Uterus (tissue), 4 donors: ENCODE results near the gene OR6Y1. TPM values are rescaled to one million over a fixed set of nuclear protein-coding genes. Genes with fewer than 3 reads are reported as not detected.
A peak's percentile ranks its signal among the peaks of the same experiment; 100 is the strongest.

Experiments
- DNase-seq, 2 donors: peaks; one replicate each; pipeline ENCODE4 v3.0.0-alpha.2; 2019 to 2020
- H3K27ac ChIP-seq, 2 donors: fragments of 200-600 bp; sonication (generic); 1 replicate in 1 of 2; 2 replicates in 1 of 2; pipeline ENCODE4 v1.5.1; 2016 to 2018
- H3K27me3 ChIP-seq, 2 donors: fragments of 200-600 bp; sonication (generic); one replicate each; pipeline ENCODE4 v1.5.1; 2018 to 2019; ENCODE audit warnings: control low read depth in 1 of 2
- H3K36me3 ChIP-seq, 2 donors: fragments of 200-600 bp; sonication (generic); one replicate each; pipeline ENCODE4 v1.5.1; 2019; ENCODE audit warnings: control low read depth in 1 of 2
- H3K4me1 ChIP-seq, 2 donors: fragments of 200-600 bp; sonication (generic); one replicate each; pipeline ENCODE4 v1.5.1; 2018 to 2019; ENCODE audit warnings: control low read depth in 1 of 2
- H3K4me3 ChIP-seq, 2 donors: fragments of 200-600 bp; sonication (generic); 1 replicate in 1 of 2; 2 replicates in 1 of 2; pipeline ENCODE4 v1.5.1; 2018 to 2019; ENCODE audit warnings: mild to moderate bottlenecking in 1 of 2
- H3K9me3 ChIP-seq, 2 donors: fragments of 200-600 bp; sonication (generic); one replicate each; pipeline ENCODE4 v1.5.1; 2019; ENCODE audit warnings: control low read depth in 1 of 2
- CTCF ChIP-seq, 4 experiments: fragments of 200-600 bp in 2 of 4; fragments of 450-650 bp in 2 of 4; sonication (generic) in 2 of 4; IDR thresholded peaks; one replicate each; pipeline ENCODE4 v1.5.1; 2016 to 2019; ENCODE audit warnings: antibody characterized with exemption in 4 of 4, mild to moderate bottlenecking in 2 of 4, moderate library complexity in 1 of 4
- POLR2A ChIP-seq, 2 donors: fragments of 450-650 bp; IDR thresholded peaks; one replicate each; pipeline ENCODE4 v1.6.1; 2016; ENCODE audit warnings: antibody characterized with exemption in 2 of 2, mild to moderate bottlenecking in 1 of 2, moderate library complexity in 1 of 2
- intact Hi-C: fragments of 100-400 bp; cut with DNase I; formaldehyde crosslinking; loops from one replicate; pipeline ENCODE4 v1.15.1; 2023; ENCODE audit warnings: low total_unique reads
- total RNA-seq, 4 donors: library from RNA; depleted of rRNA in 3 of 4; stranded (reverse); fragments of >200 nt in 3 of 4; gene quantifications; one replicate each; pipeline versions ENCODE4 v1.1.0 to v1.2.4, GENCODE V29; 2014 to 2023
- donor health status: DM: yes; HTN: yes; CAD: no.

The OR6Y1 gene
- total RNA-seq, 4 donors from 2014 or later, result 0.07 TPM; not detected in 3

GRCh38 chr1:158509471-158510156 is 44.6 kb downstream of the OR6Y1 start:
- H3K4me1 ChIP-seq, result no peaks in the 10 kb centered on the region
- TF ChIP-seq CTCF (IDR thresholded peaks at IDR 0.05), result no peak
- TF ChIP-seq POLR2A (IDR thresholded peaks at IDR 0.05), result no peak
- H3K4me3 ChIP-seq, result no peak overlapping the region
- DNase-seq, result peak in 1 of 2 donors; percentile 27
- no peaks in the 10 kb centered on the region for H3K9me3 ChIP-seq
- no peaks in the 10 kb centered on the region for H3K36me3 ChIP-seq
- intact Hi-C loops, result no loop called here
- no peak overlapping the region for H3K27ac ChIP-seq
- H3K27me3 ChIP-seq, result no peaks in the 10 kb centered on the region

GRCh38 chr1:158507511-158507910 is 46.7 kb downstream of the OR6Y1 start:
- H3K27ac ChIP-seq, result no peak overlapping the region
- intact Hi-C loops, result no loop called here
- H3K9me3 ChIP-seq, result no peaks in the 10 kb centered on the region
- H3K36me3 ChIP-seq, result no peaks in the 10 kb centered on the region
- H3K4me1 ChIP-seq, result no peaks in the 10 kb centered on the region
- TF ChIP-seq CTCF (IDR thresholded peaks at IDR 0.05), result no peak
- no peak for TF ChIP-seq POLR2A (IDR thresholded peaks at IDR 0.05)
- no peak for DNase-seq
- no peak overlapping the region for H3K4me3 ChIP-seq
- no peaks in the 10 kb centered on the region for H3K27me3 ChIP-seq

DNA sequence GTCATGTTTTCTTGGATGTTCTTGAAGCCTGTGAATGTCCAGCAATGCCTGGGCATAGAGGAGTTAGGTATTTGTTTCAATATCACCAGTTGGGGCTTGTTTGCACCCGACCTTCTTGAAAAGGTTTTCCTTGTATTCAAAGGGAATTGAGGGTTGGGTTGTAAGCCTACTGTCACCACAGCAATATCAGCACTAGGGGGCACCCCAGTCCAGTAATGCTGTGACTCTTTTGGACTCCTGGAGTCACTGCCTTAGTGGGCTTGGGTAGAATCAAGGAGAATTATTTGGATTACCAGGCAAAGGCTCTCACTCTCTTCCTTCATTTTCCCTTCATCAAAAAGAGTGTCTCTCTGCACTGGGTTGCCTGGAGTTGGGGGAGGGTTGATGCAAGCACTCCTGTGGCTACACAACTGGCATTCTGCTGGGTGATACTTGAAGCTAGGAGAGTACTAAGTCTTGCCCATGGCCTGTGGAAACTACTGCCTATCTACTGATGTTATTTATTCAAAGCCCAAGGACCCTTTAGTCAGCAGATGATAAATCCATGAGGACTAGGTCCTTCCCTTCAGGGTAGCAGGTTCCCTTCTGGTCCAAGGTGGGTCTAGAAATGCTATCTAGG is 47.7 kb downstream of the OR6Y1 start:
- no peaks in the 10 kb centered on the region for H3K9me3 ChIP-seq
- H3K27ac ChIP-seq, result no peak overlapping the region
- no peak overlapping the region for H3K4me3 ChIP-seq
- H3K36me3 ChIP-seq, result no peaks in the 10 kb centered on the region
- no peaks in the 10 kb centered on the region for H3K4me1 ChIP-seq
- DNase-seq, result no peak
- H3K27me3 ChIP-seq, result no peaks in the 10 kb centered on the region
- TF ChIP-seq POLR2A (IDR thresholded peaks at IDR 0.05) (no peak), CTCF (IDR thresholded peaks at IDR 0.05) (no peak)
- intact Hi-C loops, result no loop called here

DNA sequence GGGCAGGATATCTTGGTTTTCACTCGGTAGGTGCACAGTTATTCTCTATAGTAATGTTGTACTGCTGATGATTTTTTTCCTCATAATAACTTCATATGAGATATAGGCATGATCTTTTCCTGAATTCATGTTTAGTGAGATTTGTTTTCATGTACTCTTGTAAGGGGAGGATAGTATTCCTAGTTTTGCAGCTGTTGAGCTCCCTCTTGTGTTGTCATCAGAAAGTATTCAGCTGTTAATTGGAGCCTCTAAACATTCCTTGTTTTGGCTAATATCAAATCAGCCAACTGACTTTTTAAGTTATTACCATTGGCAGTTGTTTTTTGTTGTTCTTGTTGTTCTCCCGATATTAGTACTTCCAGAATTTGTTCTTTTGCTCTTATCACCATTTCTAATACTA is 57.8 kb downstream of the OR6Y1 start:
- Histone ChIP-seq H3K27ac (no peak overlapping the region), H3K9me3 (no peaks in the 10 kb centered on the region), H3K27me3 (no peaks in the 10 kb centered on the region), H3K4me1 (no peaks in the 10 kb centered on the region), H3K36me3 (no peaks in the 10 kb centered on the region), H3K4me3 (no peak overlapping the region)
- no peak for TF ChIP-seq CTCF (IDR thresholded peaks at IDR 0.05)
- no peak for TF ChIP-seq POLR2A (IDR thresholded peaks at IDR 0.05)
- DNase-seq, result no peak
- intact Hi-C loops, result no loop called here

GRCh38 chr1:158494796-158495195 is 59.4 kb downstream of the OR6Y1 start:
- DNase-seq, result no peak
- TF ChIP-seq POLR2A (IDR thresholded peaks at IDR 0.05) (no peak), CTCF (IDR thresholded peaks at IDR 0.05) (no peak)
- H3K4me1 ChIP-seq, result no peaks in the 10 kb centered on the region
- intact Hi-C loops, result no loop called here
- H3K9me3 ChIP-seq, result no peaks in the 10 kb centered on the region
- H3K4me3 ChIP-seq, result no peak overlapping the region
- H3K27me3 ChIP-seq, result no peaks in the 10 kb centered on the region
- H3K27ac ChIP-seq, result no peak overlapping the region
- H3K36me3 ChIP-seq, result no peaks in the 10 kb centered on the region
